Lung (tissue), 12 donors: ENCODE data around the gene ATP5PO. TPM values are rescaled to one million over a fixed set of nuclear protein-coding genes. Genes with fewer than 3 reads are reported as not detected.

ENCODE experiments used
- ATAC-seq: fragments of 200-7000 bp; cut with Tn5 transposase; one replicate; pipeline ENCODE4 v1.9.1; 2020; ENCODE audit warnings: moderate number of reproducible peaks; ENCODE audit not compliant: insufficient read depth, low FRiP score
- DNase-seq, 3 donors: peaks; one replicate each; pipeline ENCODE4 v3.0.0-alpha.2; 2013 to 2017
- H3K27ac ChIP-seq, 2 donors: one replicate each; pipeline ENCODE4 v1.5.1; 2013; ENCODE audit warnings: mild to moderate bottlenecking in 2 of 2, moderate library complexity in 2 of 2, control low read depth in 1 of 2, inconsistent platforms in 1 of 2, low read depth in 1 of 2, low read length in 1 of 2
- H3K27me3 ChIP-seq, 3 donors: one replicate each; pipeline ENCODE4 v1.5.1; 2013; ENCODE audit warnings: low read length in 2 of 3; ENCODE audit not compliant: control insufficient read depth in 3 of 3, insufficient read depth in 3 of 3
- H3K36me3 ChIP-seq, 4 donors: one replicate each; pipeline ENCODE4 v1.5.1; 2013; ENCODE audit warnings: low read length in 4 of 4, mild to moderate bottlenecking in 1 of 4, moderate library complexity in 1 of 4; ENCODE audit not compliant: control insufficient read depth in 4 of 4, insufficient read depth in 4 of 4
- H3K4me1 ChIP-seq, 5 donors: one replicate each; pipeline ENCODE4 v1.5.1; 2013; ENCODE audit warnings: low read length in 5 of 5, mild to moderate bottlenecking in 2 of 5, moderate library complexity in 1 of 5; ENCODE audit not compliant: control insufficient read depth in 5 of 5, insufficient read depth in 5 of 5
- H3K4me3 ChIP-seq: one replicate; pipeline ENCODE4 v1.5.1; 2013; ENCODE audit warnings: mild to moderate bottlenecking, control low read depth, moderate library complexity
- H3K9ac ChIP-seq, 2 donors: one replicate each; pipeline ENCODE4 v1.5.1; 2013; ENCODE audit warnings: low read length in 2 of 2, control low read depth in 1 of 2; ENCODE audit not compliant: insufficient read depth in 1 of 2
- H3K9me3 ChIP-seq, 4 donors: one replicate each; pipeline ENCODE4 v1.5.1; 2013; ENCODE audit warnings: low read length in 3 of 4, mild to moderate bottlenecking in 1 of 4, moderate library complexity in 1 of 4; ENCODE audit not compliant: control insufficient read depth in 4 of 4, insufficient read depth in 3 of 4
- CTCF ChIP-seq: IDR thresholded peaks from 2 replicates; pipeline ENCODE4 v1.5.1; 2012; ENCODE audit warnings: mild to moderate bottlenecking; ENCODE audit errors: control extremely low read depth, extremely low read depth
- WGBS, 2 donors: extraction: QIAGEN DNeasy Blood & Tissue Kit; methylation state at CpG; one replicate each; pipeline ENCODE4 v1.1.7; 2013; 5-methylcytosine and 5-hydroxymethylcytosine counted together
- polyA plus RNA-seq, 2 donors: library from polyadenylated mRNA; stranded (reverse); fragments of 200-250 nt; gene quantifications; one replicate each; pipeline ENCODE4 v1.2.1, GENCODE V29; 2013
- total RNA-seq, 2 donors: library from RNA; depleted of rRNA in 1 of 2; stranded (reverse); fragments of >200 nt in 1 of 2; gene quantifications; one replicate each; pipeline ENCODE4 v1.2.1, GENCODE V29; 2014 to 2021
- donor health status: control.
- donor health status: control.
- donor health status: Bipolar disorder and iron deficiency.
- donor health status: healthy.
- donor health status: DM: yes; HTN: yes; CAD: no.

Gene ATP5PO
- total and polyA plus RNA-seq, 4 donors, result 146 to 287 (median 175) TPM

GRCh38 chr21:33880626-33881025 lies 35.0 kb downstream of the ATP5PO start:
- Histone ChIP-seq H3K27me3 (no peaks in the 10 kb centered on the region), H3K27ac (no peak overlapping the region), H3K4me1 (no peaks in the 10 kb centered on the region), H3K9ac (no peak overlapping the region), H3K36me3 (peaks cover 0 to 3% (median 0%) of the 10 kb centered on the region in 4 donors), H3K9me3 (no peaks in the 10 kb centered on the region), H3K4me3 (no peak overlapping the region)
- WGBS, 2 donors, result 89 to 92% methylated on average over 13 of the region's 13 CpGs
- TF ChIP-seq CTCF, result no peak
- ATAC-seq, result no peak
- DNase-seq, result no peak

- H3K9me3 ChIP-seq, result no peaks in the 10 kb centered on the region
- DNase-seq (no peak), ATAC-seq (no peak)
- no peak overlapping the region for H3K9ac ChIP-seq
- no peak overlapping the region for H3K27ac ChIP-seq
- 91 to 92% methylated on average over 6 of the region's 6 CpGs for WGBS, 2 donors
- TF ChIP-seq CTCF, result no peak
- H3K36me3 ChIP-seq, result peaks cover 0 to 3% (median 0%) of the 10 kb centered on the region in 4 donors
- H3K4me1 ChIP-seq, result no peaks in the 10 kb centered on the region
- no peaks in the 10 kb centered on the region for H3K27me3 ChIP-seq
- no peak overlapping the region for H3K4me3 ChIP-seq
These were observed 36.8 kb downstream of the ATP5PO start for GRCh38 chr21:33878824-33879223.

GRCh38 chr21:33875026-33875695 lies 40.4 kb downstream of the ATP5PO start:
- Histone ChIP-seq H3K36me3 (peaks cover 0 to 3% (median 0%) of the 10 kb centered on the region in 4 donors), H3K9ac (no peak overlapping the region), H3K9me3 (no peaks in the 10 kb centered on the region), H3K27me3 (no peaks in the 10 kb centered on the region), H3K27ac (no peak overlapping the region), H3K4me3 (no peak overlapping the region), H3K4me1 (no peaks in the 10 kb centered on the region)
- 93% methylated on average over 20 of the region's 20 CpGs for WGBS, 2 donors
- DNase-seq, result no peak
- no peak for TF ChIP-seq CTCF
- no peak for ATAC-seq

GRCh38 chr21:33874161-33874560 lies 41.4 kb downstream of the ATP5PO start:
- 85 to 99% methylated on average over 7 of the region's 7 CpGs for WGBS, 2 donors
- no peak for ATAC-seq

More at GRCh38 chr21:33874161-33874560, 41.4 kb downstream of the ATP5PO start:
- Histone ChIP-seq H3K9ac (no peak overlapping the region), H3K4me3 (no peak overlapping the region), H3K27me3 (no peaks in the 10 kb centered on the region), H3K36me3 (peaks cover 0 to 3% (median 0%) of the 10 kb centered on the region in 4 donors), H3K27ac (no peak overlapping the region), H3K9me3 (no peaks in the 10 kb centered on the region), H3K4me1 (no peaks in the 10 kb centered on the region)
- no peak for DNase-seq
- no peak for TF ChIP-seq CTCF
